Measurements from ENCODE around the gene SIRPA.

The SIRPA gene

DNA sequence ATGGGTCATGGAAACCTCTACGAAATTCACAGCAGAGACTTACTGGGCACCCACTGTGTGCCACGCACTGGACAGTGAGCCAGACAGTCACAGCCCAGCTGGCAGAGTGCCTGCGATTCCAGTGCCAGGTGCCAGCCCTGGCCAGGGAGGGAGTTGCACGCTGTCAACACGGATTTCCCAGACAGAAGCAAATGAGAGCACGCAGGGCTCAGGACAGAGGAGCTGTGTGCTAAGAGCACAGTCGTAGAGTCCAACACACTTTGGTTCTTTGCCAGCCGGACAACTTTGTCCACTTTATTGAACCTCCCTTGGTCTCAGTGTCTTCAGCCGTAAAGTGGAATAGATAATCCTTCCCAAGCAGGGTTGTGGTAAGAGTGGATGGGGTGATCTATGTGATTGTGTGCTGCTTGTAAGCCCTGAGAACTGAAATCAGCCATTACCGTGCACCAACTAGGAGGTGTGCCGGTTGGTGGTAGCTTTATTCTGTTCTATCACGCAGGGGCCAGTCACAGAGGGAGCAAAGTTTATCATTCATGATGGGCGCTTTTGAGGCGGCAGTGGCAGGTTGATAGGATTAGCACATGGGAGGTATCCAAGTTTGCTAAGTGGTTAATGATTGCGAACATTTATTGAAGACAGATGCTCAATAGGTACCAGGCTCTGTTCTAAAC, 40.6 kb downstream of the SIRPA start:
- DNase-seq: peak; percentile 18

DNA sequence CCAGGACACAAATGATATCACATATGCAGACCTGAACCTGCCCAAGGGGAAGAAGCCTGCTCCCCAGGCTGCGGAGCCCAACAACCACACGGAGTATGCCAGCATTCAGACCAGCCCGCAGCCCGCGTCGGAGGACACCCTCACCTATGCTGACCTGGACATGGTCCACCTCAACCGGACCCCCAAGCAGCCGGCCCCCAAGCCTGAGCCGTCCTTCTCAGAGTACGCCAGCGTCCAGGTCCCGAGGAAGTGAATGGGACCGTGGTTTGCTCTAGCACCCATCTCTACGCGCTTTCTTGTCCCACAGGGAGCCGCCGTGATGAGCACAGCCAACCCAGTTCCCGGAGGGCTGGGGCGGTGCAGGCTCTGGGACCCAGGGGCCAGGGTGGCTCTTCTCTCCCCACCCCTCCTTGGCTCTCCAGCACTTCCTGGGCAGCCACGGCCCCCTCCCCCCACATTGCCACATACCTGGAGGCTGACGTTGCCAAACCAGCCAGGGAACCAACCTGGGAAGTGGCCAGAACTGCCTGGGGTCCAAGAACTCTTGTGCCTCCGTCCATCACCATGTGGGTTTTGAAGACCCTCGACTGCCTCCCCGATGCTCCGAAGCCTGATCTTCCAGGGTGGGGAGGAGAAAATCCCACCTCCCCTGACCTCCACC, 42.2 kb downstream of the SIRPA start:
- DNase-seq: no peak

- no peak for DNase-seq
These were observed 43.5 kb downstream of the SIRPA start for GRCh38 chr20:1938464-1939269.

DNA sequence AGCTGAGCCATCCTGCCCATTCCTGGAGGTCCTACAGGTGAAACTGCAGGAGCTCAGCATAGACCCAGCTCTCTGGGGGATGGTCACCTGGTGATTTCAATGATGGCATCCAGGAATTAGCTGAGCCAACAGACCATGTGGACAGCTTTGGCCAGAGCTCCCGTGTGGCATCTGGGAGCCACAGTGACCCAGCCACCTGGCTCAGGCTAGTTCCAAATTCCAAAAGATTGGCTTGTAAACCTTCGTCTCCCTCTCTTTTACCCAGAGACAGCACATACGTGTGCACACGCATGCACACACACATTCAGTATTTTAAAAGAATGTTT, 44.0 kb downstream of the SIRPA start:
- no peak for DNase-seq

DNA sequence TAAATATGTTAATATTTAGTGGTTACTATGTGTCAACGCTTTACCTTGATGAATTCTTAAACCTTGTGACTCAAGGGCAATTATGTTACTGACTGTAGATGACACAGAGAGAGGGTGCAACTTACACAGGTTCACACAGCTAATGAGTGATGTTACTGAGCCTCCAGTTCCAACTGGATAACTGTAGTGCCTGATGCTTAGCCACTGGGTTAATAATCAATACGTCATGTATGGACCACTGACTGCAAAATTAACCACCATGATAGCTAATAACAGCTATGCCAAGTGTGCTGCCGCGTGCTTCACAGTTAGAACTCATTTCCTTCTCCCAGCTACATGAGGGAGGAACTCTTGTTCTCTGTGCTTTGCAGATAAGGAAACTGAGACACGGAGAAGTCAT, 45.4 kb downstream of the SIRPA start:
- DNase-seq: no peak

DNA sequence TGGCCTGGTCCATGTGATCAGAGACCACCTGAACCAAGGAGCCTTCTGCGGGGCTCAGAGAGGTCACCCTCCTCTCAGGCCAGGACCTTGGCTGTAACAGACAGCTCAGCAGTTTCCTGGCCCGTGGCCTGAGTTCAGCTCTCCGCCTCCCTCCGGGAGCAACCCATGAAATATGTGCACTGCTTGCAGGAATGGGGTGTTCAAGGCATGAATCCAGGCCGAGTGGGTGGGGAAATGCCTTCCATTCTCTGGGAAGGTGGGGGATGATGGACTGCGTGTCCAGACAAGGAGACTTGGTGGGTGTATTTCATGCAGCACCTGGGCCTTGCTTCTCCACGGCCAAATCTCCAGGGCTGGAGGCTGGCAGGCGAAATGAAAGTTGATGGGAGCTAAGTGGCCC, 46.0 kb downstream of the SIRPA start:
- no peak for DNase-seq

DNA sequence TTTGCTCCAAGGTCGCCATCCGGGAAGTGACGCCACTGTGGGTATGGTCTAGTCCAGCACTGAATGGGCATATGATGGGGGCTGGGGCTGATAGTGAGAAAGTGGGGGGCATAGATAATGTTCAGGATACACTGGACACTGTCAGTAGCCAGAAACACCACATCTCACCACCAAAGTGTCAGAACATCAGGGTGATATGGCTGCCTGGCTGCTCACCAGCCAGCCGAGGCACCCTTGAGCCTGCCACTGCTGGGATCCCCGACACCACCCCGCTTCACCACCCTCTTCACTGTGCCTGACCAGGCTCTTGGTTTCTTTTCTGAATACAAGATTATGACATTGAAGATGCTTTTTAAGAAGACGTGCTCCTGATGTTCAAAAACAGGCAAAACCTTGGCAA, 46.9 kb downstream of the SIRPA start:
- DNase-seq: no peak

DNA sequence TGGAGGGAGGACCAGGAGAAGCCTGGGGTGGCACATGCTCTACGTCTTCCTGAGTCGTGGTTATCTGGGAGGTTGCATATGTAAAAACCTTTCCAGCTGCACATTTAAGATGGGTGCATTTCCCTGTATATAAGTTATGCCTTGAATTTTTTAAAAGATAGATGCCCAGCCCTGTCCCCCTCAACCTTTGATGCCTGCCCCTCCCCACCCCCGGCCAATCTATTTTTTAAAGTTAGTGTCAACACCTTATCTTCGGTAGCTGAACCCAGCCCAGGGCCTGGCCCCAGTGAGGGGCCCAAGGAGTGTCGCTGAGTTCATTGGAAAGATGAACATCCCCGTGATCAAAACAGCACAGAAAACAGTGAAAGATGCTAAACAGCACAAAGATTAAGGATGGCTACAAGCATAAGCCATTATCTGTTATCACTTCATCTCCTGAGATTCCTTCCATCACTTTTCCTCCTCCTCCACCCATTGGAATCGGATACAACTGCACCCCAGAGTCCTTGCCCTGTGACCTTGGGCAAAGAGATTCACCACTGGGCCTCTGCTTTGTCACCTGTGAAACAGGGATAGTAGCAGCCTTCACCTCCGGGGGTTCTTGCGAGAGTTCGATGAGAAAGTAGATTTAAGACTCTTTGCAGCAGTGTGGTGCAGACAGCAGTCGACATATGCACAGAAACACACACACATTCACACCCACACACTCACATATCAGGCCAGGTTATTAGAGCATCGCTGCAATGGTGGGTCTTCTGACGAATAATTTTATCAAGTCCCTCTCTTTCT, 47.5 kb downstream of the SIRPA start:
- no peak for DNase-seq

GRCh38 chr20:1943275-1944002, 48.2 kb downstream of the SIRPA start:
- DNase-seq: no peak

DNA sequence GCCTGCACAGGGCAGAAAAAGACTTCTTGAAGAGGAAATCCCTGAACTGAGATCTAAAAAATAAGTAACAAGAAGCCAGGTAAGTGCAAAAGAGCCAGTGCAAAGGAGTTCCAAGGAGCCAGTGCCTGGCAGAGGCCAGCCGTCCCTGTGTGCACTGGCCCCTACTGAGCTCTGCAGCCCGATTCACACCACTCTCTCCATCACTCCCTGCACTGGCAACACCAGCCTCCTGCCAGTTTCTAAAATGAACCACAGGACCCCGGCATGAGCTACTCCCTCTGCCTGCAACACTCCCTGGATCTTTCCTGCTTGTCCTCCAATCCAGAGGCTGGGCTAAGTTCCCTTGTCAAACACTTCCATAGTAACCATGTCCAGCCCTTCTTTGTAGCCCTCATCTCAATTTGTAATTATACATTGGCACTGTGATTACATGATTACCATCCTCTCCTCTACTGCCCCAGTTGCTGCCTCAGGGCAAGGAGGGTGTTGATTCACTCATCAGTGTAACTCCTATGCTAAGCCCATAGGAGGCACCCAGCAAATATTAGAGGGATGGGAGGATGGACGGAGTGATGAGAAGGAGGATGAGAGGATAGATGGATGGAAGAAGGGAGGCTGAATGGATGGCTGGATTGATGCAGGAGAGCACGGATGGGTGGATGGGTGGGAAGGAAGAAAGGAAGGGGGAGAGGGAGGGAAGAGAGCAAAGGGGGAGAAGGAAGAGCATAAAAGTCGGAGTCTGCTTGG, 49.3 kb downstream of the SIRPA start:
- DNase-seq: no peak

GRCh38 chr20:1945134-1945618, 50.0 kb downstream of the SIRPA start:
- no peak for DNase-seq

GRCh38 chr20:1945660-1946059, 50.5 kb downstream of the SIRPA start:
- DNase-seq: no peak

GRCh38 chr20:1946442-1946761, 51.2 kb downstream of the SIRPA start:
- no peak for DNase-seq

DNA sequence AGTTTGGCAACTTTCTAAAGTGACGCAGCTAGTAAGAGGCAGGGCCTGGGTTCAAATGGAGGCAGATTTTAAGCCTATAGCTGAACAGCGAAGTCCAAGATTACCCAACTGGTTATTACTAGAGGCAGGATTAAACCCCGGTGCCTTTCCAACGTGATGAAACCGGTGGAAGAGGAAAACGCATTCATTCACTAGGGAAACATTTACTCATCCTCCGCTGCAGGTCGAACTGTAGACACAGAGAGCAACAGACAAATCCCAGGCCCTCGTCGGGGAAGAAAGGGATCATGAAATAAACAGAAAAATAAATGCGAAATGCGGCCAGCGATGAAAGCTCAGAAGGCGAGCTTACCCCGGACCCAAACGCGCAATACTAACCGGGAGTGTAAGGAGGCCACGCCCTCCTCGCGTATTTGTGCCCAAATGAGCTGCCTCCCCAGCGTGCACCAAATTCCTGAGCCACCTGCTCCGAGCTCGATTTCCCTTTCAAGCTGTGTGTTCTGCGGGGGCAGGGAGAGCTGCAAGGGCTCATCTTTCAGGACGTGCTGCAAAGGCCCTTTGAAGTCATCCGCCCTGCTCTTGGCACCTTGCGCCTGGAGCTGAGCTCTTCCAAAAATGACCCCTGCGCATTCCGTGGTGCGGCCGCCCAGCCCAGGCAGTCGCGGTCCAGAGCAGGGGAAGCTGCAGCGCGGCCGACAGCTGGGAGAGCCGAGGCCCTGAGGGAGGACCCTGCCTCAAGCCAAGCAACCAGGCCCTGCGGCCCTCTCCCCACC, 51.7 kb downstream of the SIRPA start:
- no peak for DNase-seq

- no peak for DNase-seq
These were observed 52.3 kb downstream of the SIRPA start for GRCh38 chr20:1947535-1947846.

DNA sequence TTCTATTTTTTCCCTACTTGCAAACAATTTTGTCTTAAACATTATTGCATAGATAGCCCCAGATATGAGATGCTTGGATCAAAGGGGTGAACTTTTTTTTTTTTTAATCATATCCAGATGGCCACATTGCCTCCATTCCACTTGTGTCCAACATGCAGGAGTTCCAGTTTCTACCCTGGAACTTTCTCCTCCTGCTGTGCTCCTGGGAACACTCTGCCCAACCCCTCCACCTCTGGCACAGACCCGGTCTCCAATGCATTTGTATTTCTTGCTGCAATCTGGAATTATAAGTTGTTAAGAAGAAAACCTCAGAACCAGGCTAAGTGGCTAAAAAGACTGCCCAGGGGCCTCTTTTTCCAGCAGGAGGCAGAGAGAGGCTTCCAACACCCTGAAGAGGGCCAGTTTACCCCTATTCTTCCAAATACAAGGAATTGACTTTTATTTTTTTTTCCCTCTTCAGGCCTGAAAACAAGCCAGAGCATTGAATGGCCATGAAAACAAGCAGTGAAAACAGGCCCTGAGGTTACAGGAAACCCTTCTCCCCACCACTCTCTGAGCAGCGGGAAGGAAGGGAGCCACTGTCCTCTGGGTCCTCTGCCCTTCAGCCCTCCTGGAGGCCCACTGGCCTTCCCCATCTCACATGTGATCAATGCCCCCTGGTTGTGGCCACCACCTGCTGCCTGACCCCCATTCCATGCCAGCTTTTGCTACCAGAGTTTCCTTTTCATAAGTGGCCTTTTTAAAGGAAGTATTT, 54.3 kb downstream of the SIRPA start:
- peak; percentile 24 for DNase-seq

GRCh38 chr20:1950836-1951235, 55.6 kb downstream of the SIRPA start:
- DNase-seq: no peak

GRCh38 chr20:1951436-1952115, 56.4 kb downstream of the SIRPA start:
- no peak for DNase-seq

- DNase-seq: no peak
These were observed 57.7 kb downstream of the SIRPA start for GRCh38 chr20:1952737-1953530.
